Activated CD4-positive, CD25-positive, alpha-beta regulatory T cell (primary cell): ENCODE measurements around the gene PDE4DIP.
"Not testable (repeated sequence)": the region's sequence is repeated elsewhere in the genome, so short reads cannot be mapped to it uniquely, and the experiment has no call there.

ENCODE experiments used
- DNase-seq, 4 experiments: peaks; one replicate each; lab custom pipeline; 2025; lab: John Stamatoyannopoulos, UW

PDE4DIP gene

DNA sequence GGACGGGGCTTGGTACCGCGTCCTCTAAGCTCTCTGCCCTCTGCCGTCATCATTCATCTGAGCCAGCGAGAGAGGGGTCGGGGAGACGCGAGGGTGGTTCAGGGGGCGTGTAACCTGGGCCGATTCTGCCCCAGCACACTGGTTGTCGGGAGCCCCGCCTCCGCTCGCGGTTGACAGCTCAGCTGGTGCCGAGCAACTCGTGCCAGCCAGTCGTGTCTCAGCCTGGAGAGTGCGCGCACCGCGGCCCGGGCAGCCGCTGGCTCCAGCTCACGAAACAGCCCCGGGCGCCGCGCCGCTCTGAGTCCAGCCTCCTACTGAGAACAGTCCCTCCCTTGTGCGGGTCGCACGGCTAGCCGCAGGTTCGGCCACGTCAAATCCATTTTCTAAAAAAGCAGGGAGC is at the start of gene PDE4DIP:
Gene PDE4DIP (plus strand): TSS at position 209 of the 400 bp plus-strand sequence. CDS start 347 bp downstream, outside the sequence.
- not testable (repeated sequence) for DNase-seq

DNA sequence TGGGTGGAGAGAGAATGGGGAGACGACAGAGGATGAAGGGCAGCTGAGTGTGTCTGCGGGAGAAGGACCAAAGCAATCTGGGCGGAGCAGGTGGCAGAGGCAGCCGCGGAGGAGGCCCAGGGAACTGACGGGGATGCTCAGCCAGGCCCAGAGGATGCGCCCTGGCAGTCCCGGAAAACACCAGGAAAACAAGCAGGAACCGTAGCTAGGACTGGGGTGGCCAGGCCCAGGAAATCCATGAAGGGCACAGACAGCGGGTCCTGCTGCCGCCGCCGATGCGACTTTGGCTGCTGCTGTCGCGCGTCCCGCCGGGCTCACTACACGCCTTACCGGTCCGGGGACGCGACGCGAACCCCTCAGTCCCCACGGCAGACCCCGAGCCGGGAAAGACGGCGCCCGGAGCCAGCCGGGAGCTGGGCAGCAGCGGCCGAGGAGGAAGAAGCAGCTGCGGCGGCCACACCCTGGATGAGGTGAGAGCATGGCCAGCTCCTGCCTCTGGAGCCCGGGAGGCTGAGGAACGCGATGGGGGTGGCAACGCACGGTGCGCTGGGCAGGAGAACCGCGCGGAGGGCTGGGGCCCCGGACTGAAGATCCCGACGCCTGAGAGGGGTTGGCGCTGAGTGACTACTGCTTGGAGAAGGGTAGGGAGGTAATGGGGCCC is 35.8 kb upstream of the PDE4DIP start:
- not testable (repeated sequence) for DNase-seq

DNA sequence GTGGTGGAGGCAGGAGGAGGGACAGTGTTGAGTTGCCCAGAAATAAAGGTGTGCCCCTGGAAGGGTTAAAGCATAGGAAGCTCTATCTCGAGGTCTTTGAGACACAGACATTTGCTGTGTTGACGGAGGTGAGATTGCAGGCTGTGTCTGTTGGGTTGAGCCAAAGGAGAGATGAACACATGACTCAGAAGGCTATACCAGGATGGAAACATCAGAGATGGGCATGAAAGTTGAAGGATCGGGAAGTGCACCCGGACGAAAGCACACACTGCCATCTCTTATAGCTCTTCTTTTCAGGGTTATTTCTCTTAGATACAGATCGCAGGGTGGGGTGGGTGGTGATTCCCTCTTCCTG is 35.3 kb upstream of the PDE4DIP start:
- not testable (repeated sequence) for DNase-seq

DNA sequence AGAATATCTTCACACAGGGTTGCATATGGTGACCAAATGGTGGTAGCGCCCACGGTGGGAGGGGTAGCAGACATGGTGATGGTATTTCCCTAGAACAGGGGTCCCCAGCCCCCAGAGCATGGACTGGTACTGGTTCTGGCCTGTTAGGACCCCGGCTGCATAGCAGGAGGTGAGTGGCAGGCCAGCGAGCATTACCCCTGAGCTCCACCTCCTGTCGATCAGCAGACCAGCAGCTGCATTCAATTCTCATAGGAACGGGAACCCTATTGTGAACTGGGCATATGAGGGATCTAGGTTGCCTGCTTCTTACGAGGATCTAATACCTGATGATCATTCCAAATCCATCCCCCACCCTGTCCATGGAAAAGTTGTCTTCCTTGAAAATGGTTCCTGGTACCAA is 22.0 kb upstream of the PDE4DIP start:
- DNase-seq, result not testable (repeated sequence)

DNA sequence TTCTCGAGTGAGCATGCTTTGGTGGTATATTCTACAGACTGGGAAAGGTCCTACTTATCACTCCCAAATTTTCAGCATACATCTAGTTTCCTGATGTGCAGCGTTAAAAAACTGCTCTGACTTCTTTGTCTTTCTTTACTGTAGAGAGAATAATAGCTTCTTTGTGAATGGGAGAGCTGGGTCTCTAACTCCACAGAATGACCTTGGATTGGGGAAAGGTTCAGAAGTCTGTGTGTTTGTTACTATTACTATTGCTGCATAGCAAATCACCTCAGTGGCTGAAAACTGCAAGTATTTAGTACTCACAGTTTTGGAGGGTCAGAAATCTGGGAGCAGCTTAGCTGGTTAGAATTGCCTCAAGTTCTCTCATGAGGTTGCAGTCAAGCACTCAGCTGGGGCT is 20.4 kb upstream of the PDE4DIP start:
- not testable (repeated sequence) for DNase-seq

DNA sequence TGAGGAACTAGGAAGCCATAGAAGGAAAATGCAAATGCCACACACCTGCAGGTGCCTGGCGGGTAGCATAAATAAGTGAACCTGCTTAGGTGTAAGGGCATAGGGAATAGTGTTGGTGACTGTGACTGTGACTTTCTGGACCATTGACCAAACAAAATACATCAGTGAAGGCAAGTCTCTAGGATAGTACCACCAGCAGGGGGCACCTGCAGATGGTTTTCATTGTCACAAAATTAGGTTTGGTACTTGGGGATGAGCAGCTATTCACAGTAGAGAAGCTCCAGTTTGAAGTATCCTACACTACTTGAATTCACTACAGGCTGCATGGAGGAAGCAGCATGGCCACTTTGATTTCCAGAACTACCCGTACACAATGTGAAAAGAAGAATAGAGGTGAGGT is 19.2 kb upstream of the PDE4DIP start:
- DNase-seq, result not testable (repeated sequence)

DNA sequence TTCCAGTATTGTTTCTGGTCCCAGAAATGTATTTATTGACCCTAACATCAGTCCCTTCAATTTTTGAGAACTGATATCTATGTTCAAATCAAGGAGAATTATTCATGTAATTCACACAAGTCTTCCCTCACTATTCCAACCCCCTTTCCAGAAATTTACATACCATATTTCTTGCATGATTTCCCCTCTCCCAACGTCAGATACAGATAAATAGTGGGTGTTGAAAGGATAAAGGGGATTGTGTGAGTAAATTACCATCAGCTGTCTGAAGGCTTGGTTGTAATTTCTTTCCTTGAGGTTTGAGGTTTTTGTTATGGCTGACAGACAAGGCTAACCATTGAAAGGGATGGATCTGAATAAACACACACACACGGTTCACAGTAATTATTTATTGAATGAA is 15.7 kb upstream of the PDE4DIP start:
- DNase-seq, result not testable (repeated sequence)

DNA sequence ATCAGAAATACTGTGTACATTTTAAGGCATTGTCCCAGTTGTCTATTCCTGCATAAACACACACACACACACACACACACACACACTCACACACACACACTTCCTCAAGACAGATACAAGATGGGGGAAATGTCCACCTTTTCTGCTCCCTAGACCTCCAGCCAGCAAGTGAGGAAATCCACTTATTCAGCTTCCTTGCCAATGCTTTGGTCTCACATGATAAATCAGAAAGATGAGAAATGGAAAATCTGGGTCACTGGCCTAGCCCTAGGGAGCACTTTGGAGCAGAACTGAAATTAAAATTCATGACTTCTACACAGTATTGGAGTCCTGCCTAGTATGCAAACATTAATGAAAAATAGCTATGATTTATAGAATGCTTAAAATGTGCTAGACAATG is 15.3 kb upstream of the PDE4DIP start:
- DNase-seq, result not testable (repeated sequence)

DNA sequence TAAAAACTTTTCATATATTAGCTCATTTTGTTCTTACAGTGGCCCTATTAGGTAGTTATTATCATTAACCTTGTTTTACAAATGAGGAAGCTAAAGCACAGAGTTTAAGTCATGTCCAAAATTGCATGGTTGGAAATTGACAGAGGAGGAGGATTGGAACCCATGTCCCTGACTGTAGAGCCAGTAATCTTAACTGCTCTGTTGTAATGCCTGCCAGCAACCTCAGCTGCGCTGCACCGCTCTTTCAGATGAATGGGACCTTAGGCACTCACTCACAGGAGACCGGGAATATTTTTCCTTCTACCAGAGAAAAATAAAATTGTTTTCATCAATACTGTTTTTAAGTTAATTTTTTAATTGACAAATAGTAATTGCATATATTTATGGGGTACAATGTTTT is 14.9 kb upstream of the PDE4DIP start:
- not testable (repeated sequence) for DNase-seq

DNA sequence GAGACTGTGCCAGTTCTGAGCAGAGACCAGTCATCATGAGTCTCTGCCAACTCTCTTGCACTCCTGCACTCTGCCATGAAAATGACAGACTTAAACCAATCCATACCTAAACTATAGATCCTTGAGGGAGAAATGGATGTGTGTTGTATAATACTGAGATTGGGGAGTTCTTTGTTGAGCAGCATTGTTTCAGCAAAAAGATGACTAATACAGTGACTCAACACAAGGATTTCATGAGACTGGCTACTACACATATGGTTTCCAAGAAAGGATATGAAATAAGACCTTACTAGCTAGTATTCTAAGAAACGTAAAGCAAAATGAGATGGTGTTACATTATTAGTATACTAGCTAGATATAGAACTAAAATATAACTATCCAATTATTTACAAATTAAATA is 3.0 kb upstream of the PDE4DIP start:
- not testable (repeated sequence) for DNase-seq

DNA sequence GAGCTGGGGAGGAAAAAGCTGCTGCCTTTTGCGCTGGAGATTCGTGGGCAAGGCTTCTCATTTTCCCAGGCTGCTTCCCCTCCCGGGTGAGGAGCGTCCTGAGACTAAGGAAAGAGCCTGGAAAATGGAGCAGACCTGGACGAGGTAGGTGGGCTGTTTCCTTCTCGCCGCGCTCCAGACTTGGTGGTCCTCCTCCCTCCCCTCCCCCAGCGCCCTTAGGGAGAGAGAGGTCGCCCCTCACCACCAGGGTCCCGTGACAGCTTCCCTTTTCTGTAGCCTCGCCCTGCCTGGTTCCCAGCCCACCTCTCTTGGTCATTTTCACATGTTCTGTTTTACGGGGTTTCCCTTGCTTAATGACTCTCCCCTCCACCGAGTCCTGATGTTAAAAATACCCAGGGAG is 423 bp downstream of the PDE4DIP start:
- DNase-seq, result not testable (repeated sequence)

DNA sequence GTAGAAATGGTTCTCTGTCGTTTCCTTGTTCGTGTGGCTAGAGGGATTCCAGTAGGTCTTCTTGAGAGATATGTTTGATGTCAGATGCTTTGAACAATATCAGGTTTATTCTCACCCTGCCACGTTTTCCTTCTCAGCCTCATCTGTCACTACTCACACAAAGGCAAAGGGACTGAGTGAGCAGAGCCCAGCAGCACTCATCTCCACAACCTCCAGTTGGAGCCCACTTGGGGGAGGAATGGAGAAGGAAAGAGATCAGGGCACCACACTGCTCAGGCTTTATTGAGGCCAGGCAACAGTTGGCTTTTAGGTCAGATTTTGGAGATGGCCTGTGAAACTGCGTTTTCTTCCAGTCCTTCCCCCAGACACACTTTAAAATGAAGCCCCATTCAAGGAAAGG is 840 bp downstream of the PDE4DIP start:
- not testable (repeated sequence) for DNase-seq

DNA sequence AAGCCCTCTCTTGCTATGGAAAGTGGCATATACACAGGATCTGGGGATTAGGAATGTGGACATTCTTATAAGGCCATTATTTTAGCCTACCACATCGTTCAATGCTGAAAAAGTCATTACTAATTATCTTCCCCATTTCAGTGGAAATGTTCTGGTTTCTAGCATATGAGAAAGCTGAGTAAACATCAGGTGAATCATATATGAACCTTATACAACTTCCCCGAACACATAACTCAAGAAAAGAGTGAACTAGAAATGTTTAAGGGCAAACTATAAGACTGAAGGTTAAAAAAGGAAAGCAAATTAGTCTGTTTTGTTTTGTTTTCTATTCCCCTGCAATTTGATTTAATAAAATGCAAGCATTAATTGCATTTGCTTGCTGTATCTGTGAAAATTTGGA is 6.1 kb downstream of the PDE4DIP start:
- DNase-seq, result not testable (repeated sequence)

DNA sequence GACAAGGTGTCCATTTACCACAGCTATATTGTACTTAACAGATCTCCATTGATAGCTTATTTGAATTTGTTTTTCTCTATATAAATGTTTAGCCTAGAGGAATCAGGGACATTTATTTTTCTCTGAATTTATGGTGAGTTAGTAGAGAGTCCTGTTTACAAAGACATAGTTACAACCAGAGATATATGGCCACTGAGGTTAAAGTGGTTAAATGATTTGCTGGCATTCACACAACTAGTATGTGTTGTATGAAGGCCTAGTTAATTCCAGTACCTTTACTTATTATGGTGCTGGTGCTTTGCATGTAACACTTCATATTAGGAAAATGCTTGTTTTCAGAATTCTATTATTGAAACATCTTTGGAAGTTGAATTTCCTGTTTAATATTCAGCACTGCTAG is 6.6 kb downstream of the PDE4DIP start:
- DNase-seq, result not testable (repeated sequence)

DNA sequence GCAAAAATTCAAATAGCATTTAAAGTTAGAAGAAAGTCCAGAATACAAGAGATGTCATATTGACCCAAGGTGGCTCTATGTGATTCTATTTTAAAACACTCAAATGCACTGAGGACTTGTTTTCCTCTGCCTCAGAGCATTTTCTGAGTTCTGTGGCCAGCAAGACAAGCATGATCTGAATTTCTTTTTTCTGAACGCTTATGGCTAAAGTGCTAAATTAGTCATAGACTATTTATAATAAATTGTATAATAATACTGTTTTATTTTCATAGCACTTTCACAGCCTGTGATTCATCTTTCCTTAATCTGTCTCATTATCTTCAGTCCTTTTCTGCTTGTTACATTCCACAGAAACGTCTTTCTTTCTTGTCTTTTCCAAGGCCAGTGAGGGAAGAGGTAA is 7.5 kb downstream of the PDE4DIP start:
- not testable (repeated sequence) for DNase-seq

DNA sequence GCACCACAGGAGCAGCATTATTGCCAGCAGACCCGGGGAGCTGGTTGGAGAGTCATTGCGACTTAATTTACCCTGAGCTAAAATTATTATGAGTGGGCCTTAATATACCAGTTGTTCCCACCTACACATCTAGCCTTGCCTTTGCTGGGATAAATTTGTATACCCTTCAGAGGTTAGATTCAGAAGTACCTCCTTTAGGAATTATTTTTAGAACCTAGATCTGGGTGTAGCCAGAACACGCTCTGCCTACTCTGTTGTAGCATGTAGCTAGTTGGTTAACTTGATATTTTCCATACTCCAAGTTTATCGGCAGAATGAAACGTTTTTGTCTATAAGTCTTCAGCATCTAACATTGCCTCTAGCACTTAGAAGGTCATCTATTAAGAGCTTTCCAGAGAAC is 9.1 kb downstream of the PDE4DIP start:
- DNase-seq, result not testable (repeated sequence)

DNA sequence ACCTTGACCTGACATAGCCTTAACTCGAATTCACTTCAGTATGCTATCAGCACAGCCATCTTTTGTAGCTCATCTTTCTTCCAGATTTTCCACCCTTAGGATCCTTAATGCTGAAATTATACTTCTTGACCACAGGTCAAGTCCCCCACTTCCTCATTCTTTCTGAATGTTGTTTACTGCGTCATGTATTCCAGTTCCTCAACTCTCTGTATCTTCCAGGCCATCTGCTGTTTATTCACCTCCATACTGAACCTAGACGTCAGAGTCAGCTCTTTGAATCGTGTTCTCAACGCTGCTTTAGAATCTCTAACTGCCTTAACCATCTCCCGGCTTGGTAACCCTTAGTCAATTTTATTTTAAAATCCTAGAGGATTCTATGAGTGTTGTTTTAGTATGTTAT is 9.8 kb downstream of the PDE4DIP start:
- DNase-seq, result not testable (repeated sequence)

DNA sequence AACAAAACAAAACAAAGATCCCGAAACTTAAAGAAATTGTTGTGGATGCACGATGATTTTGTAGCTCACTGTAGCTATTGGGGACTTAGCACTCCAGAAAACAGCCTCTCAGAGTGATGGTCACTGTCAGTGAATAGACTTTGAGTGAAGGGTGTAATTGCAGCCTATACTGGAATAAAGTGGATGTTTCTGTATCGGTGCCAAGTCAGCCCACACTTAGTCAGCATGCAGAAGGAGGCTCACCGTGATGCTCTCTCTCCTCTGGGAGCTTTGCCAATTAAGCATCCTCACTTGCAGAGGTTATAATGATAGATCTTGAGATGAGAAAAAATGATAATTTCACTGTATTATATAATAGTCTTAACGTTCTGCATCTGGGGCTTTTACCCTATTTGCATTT is 11.1 kb downstream of the PDE4DIP start:
- not testable (repeated sequence) for DNase-seq

DNA sequence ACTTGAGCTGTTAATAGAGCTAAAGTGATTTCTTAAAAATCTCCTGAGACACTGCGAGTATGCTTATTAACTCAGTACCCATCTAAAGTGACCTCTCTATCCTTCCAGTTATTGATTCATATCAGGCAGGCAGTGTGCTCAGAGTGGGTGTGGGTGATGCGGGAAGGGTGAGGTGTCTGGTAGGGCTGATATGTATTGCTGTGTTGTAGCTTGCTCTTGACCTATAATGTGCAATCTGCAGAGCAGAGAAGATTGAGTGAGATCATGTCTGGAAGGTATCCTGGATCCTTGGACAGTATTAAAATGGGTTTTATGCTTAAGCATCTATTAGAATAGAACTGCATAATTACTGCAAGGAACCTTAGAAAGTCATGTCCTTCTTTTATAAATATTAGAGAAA is 15.8 kb downstream of the PDE4DIP start:
- DNase-seq, result not testable (repeated sequence)

DNA sequence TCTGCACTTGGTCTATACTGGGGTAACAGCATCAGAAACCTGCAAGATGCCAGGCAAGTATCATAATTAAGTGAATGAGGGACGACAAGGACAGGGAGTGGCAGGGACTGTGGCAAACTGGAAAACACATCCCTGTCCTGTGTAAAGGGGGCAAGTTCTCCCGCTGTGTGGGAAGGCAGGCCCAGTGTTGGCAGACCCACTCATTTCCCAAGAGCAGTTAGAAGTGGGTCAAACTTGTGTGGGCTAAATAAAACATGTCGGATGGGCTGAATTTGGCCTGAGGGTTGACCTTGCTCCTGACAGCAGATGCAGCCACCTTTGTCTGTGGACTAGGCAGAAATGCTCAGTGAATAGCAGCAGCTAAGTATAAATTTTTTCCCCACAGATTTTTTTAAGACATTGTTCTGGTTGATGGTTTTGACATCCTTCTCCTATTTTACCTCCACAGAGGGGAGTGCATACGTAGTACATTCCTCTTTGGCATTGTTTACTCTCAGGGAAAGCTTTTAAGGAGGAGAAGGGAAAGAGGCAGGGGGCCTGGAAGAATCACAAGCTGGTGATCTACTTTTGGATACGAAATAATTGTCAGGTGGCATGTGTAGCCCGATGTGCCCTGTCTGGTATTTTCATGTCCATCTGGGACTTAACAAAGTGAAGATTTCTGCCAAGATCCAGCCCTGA is 16.5 kb downstream of the PDE4DIP start:
- not testable (repeated sequence) for DNase-seq

DNA sequence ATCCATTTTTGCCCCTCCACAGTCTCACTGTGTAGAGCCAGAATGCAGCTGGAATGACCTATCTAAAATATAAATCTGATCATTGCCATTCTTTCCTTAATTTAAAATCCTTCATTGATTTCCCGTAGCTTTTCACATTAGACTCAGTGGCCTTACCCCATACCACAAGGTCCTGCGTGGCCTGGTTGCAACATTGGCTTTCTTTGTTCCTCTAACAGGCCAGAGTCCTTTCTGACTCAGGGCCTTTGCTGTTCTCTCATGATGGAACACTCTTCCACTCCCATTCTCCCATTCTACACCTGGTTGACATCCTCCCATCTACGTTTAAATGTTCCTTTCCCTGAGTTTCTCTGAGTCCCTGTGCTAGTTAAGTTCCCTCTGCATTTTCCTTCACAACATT is 18.4 kb downstream of the PDE4DIP start:
- not testable (repeated sequence) for DNase-seq

DNA sequence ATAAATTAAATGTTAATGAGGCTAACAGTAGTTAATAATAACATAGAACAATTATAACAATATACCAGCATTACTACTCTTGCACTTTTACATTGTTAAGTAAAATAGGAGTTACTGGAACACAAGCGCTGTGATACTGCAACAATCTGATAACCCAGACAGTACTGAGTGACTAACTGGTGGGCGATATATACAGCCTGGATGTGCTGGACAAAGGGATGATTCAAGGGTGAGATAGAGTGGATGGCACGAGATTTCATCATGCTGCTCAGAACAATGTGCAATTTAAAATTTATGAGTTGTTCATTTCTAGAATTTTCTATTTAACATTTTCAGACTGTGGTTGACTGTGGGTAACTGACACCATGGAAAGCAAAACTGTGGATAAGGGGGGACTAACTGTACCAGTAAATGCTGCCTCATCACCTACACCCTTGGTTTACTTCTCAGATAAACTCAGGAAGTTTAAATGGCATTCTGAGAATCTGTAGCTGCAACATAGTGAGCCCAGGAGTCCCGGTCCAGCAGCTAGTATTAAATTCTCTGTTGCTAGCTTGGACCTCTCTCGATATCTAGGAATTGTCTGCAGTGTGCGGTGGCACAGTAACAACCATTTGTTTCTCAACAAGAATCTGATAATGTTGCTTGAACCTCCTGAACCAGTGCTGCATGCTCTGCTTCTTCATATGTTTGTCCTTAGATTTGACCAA is 24.9 kb downstream of the PDE4DIP start:
- DNase-seq, result not testable (repeated sequence)

DNA sequence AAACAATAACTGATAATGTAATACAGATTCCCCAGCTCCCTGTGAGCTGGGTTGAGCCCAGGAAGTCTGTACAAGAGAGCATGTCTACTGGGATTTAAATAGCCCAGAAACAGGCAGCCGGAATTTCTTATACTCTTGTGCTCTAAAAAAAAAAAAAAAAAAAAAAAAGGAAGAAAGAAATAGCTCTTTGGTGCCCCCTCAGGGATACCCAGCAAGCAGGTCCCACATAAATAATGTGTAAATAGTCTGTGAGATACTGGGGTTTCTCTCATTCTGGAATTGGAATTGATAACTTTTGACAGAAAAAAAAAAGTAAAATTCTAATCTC is 25.4 kb downstream of the PDE4DIP start:
- not testable (repeated sequence) for DNase-seq
